SU-DHL-6 (cell line): ENCODE results near the gene LMOD1.

Source experiments
- EZH2phosphoT487 ChIP-seq: fragments of 200-600 bp; sonication (generic), shearing (Covaris generic); conservative IDR thresholded peaks from 2 replicates; pipeline ENCODE4 v1.6.1; 2018; ENCODE audit warnings: mild to moderate bottlenecking, antibody characterized with exemption, low read length, moderate library complexity, mixed read lengths
- TF ChIP-seq, protein P1 (sequence below): fragments of 200-600 bp; sonication (generic); IDR thresholded peaks from one replicate; pipeline ENCODE4 v1.5.1; 2017; ENCODE audit warnings: antibody characterized with exemption, mild to moderate bottlenecking, low read length, moderate library complexity; ENCODE audit not compliant: insufficient read depth, poor library complexity, severe bottlenecking

GRCh38 chr1:201896951-201897391 lies 49.4 kb downstream of the LMOD1 start:
- TF ChIP-seq, protein P1, sequence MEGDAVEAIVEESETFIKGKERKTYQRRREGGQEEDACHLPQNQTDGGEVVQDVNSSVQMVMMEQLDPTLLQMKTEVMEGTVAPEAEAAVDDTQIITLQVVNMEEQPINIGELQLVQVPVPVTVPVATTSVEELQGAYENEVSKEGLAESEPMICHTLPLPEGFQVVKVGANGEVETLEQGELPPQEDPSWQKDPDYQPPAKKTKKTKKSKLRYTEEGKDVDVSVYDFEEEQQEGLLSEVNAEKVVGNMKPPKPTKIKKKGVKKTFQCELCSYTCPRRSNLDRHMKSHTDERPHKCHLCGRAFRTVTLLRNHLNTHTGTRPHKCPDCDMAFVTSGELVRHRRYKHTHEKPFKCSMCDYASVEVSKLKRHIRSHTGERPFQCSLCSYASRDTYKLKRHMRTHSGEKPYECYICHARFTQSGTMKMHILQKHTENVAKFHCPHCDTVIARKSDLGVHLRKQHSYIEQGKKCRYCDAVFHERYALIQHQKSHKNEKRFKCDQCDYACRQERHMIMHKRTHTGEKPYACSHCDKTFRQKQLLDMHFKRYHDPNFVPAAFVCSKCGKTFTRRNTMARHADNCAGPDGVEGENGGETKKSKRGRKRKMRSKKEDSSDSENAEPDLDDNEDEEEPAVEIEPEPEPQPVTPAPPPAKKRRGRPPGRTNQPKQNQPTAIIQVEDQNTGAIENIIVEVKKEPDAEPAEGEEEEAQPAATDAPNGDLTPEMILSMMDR = no peak
- no peak for TF ChIP-seq EZH2phosphoT487
